A549 treated with ZK216348 at 1 μM for 4 hours (cell line): ENCODE measurements around the gene CACNB3. TPM values are rescaled to one million over a fixed set of nuclear protein-coding genes. Genes with fewer than 3 reads are reported as not detected.

Experiments used
- total RNA-seq: library from RNA; stranded (reverse); fragments of 200-300 nt; extraction: Qiagen RNA extraction; gene quantifications from 5 replicates; pipeline ENCODE4 v1.2.3, GENCODE V29; 2022; ENCODE audit warnings: low read depth

Gene CACNB3
- total RNA-seq: 26.1 to 47.3 TPM (median 37.4 TPM) in 5 replicates

GRCh38 chr12:48817873-48818830 lies at the start of gene CACNB3:
CACNB3 (plus strand) TSS chr12:48818496; CDS start chr12:48818930, 434 bp downstream.

GRCh38 chr12:48788854-48789775 lies 29.2 kb upstream of the CACNB3 start, which contains the start of gene ADCY6:
ADCY6 (minus strand) TSS chr12:48789089; CDS start chr12:48783434, 5,655 bp downstream.

DNA sequence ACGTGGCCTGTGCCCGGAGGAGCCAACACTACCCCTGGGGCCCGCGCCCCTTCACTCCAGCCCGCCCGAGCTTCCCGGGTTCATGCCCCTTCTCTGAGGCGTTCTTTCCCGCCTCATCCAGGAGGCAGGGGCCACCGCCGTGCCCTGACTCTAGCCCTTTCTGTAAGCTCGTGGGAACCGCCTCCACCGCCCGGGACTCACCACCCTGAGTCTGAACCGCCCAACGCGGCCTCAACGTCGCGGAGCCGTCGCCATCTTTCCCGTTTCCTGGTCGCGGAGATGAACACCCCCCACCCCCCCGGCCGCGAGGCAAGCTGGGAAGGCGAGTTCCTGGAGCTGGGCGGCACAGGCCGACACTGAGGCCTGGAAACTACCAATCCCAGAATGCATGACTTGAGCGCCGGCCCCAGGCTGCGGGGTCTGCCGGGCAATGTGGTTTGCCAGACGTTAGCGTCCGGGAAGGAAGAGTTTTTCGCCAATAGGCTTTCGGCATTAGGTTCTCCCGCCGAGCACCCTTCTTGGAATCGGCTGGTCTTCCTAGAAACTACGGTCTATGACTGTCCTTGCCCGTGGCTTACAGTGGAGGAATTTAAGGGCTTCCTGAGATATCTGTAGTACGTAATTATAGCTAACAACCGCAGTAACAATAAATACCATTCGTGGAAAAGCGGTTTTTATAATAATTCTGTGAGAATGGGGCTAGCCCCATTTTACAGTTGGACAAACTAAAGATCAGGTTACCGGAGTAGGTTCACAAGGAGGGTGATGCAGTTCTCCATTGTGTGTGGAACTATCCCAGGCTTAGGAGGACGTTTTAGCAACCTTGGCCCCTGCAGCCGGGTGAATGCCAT lies 33.8 kb downstream of the CACNB3 start, which contains the start of gene DDX23:
TSS of gene DDX23 (minus strand) at position 281 of the 851 bp plus-strand sequence. CDS start 6,381 bp downstream, outside the sequence.

DNA sequence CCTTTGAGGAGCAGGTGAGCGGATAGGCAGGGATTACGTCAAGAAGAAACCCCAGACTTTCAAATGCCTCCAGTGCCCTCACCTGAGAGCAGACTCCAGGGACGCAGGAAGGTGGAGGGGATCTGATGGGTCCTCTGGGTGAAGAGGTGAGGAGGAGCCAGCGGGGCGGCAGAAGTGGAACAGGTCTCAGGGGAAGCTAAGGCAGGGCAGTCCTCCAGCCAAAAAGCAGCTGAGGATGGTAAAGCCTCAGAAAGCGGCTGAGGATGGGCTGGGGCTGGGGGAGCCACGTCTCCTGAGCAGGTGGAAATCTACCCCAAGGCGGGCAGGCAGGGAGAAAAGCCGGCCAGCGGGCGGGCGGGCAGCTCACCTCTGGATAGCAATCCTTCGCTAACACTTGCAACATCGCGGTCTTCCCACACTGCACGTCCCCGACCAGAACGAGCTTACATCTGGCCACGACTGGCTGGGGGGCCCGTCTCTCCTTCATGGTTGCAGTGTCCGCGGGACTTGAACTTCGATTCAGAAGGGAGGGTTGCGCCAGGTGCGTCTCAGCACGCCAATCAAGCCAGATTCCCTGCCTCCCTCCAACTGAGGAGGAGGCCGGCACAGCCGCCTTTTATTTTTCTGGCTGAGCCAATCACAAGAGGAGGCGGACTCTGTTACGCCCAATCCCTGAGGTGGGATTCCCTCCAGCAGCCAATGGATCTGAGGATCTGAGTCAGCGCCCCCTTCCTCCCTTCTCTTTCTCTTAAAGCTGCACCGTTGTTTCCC lies 47.2 kb downstream of the CACNB3 start, which contains the start of gene RND1:
TSS of gene RND1 (minus strand) at position 590 of the 771 bp plus-strand sequence. CDS start at position 487, 103 bp downstream.

Other genes with a start within 250 kb of the CACNB3 start
- gene LALBA, start 248.4 kb upstream of the CACNB3 start, total RNA-seq: not detected in 5 replicates
- 30.4 to 45.9 TPM (median 36.6 TPM) in 5 replicates for gene KANSL2, start 136.3 kb upstream of the CACNB3 start, total RNA-seq
- gene CCNT1, start 101.8 kb upstream of the CACNB3 start, total RNA-seq: 8.8 to 16.7 TPM (median 13.5 TPM) in 5 replicates
- gene ADCY6, start 29.4 kb upstream of the CACNB3 start, total RNA-seq: 7.9 to 18.4 TPM (median 15.1 TPM) in 5 replicates
- 87.9 to 92.3 TPM (median 89.1 TPM) in 5 replicates for gene DDX23, start 33.7 kb downstream of the CACNB3 start, total RNA-seq
- 7.4 to 10.7 TPM (median 8.7 TPM) in 5 replicates for gene RND1, start 47.4 kb downstream of the CACNB3 start, total RNA-seq
- 53.2 to 60.0 TPM (median 56.4 TPM) in 5 replicates for gene FKBP11, start 107.0 kb downstream of the CACNB3 start, total RNA-seq
- 136 to 160 TPM (median 157 TPM) in 5 replicates for gene ARF3, start 139.0 kb downstream of the CACNB3 start, total RNA-seq
- 1.6 to 2.8 TPM (median 2.0 TPM) in 5 replicates for gene WNT10B, start 153.2 kb downstream of the CACNB3 start, total RNA-seq
- gene WNT1, start 159.8 kb downstream of the CACNB3 start, total RNA-seq: 0.13 to 0.20 TPM in 2 of 5 replicates, not detected in the others
- gene DDN, start 180.9 kb downstream of the CACNB3 start, total RNA-seq: 0.40 to 0.81 TPM (median 0.70 TPM) in 5 replicates
- 40.2 to 47.4 TPM (median 41.6 TPM) in 5 replicates for gene PRKAG1, start 200.3 kb downstream of the CACNB3 start, total RNA-seq
- gene KMT2D, start 242.3 kb downstream of the CACNB3 start, total RNA-seq: 34.2 to 45.1 TPM (median 39.5 TPM) in 5 replicates